Measurements from ENCODE around the gene SPATA25.

DNA sequence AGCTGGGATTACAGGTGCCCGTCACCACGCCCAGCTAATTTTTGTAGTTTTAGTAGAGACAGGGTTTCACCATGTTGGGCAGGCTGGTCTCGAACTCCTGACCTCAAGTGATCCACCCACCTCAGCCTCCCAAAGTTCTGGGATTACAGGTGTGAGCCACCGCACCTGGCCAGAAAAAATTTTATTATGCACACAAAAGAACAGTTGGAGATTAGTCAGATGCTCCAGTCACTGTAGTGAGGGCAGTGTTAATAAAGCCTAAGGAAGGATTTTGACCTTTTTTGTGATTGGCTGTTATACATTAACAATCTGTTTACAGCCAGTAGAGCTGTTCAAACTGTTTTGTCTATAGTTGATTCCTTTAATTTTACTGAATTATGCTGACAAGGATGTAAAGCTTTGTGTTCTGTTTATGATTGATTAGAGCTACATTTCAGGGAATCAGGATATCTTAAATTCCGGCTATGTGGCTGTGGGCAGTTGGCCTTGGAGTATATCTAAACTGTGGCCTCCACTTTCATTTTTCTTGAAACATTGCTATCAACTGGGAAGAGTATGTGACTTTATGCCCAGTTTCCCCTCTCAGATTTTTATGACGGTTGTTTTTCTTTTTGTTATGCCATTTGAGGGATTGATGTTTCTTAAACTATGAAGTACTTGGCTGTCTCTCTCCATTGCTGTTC, 20.1 kb downstream of the SPATA25 start:
- TF ChIP-seq, protein P1, sequence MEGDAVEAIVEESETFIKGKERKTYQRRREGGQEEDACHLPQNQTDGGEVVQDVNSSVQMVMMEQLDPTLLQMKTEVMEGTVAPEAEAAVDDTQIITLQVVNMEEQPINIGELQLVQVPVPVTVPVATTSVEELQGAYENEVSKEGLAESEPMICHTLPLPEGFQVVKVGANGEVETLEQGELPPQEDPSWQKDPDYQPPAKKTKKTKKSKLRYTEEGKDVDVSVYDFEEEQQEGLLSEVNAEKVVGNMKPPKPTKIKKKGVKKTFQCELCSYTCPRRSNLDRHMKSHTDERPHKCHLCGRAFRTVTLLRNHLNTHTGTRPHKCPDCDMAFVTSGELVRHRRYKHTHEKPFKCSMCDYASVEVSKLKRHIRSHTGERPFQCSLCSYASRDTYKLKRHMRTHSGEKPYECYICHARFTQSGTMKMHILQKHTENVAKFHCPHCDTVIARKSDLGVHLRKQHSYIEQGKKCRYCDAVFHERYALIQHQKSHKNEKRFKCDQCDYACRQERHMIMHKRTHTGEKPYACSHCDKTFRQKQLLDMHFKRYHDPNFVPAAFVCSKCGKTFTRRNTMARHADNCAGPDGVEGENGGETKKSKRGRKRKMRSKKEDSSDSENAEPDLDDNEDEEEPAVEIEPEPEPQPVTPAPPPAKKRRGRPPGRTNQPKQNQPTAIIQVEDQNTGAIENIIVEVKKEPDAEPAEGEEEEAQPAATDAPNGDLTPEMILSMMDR (IDR thresholded peaks at IDR 0.05), result no peak
- no peak for TF ChIP-seq POLR2A (IDR thresholded peaks at IDR 0.05)
- no peak for TF ChIP-seq POLR2AphosphoS5 (IDR thresholded peaks at IDR 0.05)
